SU-DHL-6 (cell line): ENCODE measurements around the gene GRAMD1B.

ENCODE experiments used
- EZH2phosphoT487 ChIP-seq: fragments of 200-600 bp; sonication (generic), shearing (Covaris generic); conservative IDR thresholded peaks from 2 replicates; pipeline ENCODE4 v1.6.1; 2018; ENCODE audit warnings: mild to moderate bottlenecking, antibody characterized with exemption, low read length, moderate library complexity, mixed read lengths
- TF ChIP-seq, protein P1 (sequence below): fragments of 200-600 bp; sonication (generic); IDR thresholded peaks from one replicate; pipeline ENCODE4 v1.5.1; 2017; ENCODE audit warnings: antibody characterized with exemption, mild to moderate bottlenecking, low read length, moderate library complexity; ENCODE audit not compliant: insufficient read depth, poor library complexity, severe bottlenecking

GRCh38 chr11:123532131-123532530 lies 102.1 kb downstream of the GRAMD1B start:
- no peak for TF ChIP-seq EZH2phosphoT487
- TF ChIP-seq, protein P1, sequence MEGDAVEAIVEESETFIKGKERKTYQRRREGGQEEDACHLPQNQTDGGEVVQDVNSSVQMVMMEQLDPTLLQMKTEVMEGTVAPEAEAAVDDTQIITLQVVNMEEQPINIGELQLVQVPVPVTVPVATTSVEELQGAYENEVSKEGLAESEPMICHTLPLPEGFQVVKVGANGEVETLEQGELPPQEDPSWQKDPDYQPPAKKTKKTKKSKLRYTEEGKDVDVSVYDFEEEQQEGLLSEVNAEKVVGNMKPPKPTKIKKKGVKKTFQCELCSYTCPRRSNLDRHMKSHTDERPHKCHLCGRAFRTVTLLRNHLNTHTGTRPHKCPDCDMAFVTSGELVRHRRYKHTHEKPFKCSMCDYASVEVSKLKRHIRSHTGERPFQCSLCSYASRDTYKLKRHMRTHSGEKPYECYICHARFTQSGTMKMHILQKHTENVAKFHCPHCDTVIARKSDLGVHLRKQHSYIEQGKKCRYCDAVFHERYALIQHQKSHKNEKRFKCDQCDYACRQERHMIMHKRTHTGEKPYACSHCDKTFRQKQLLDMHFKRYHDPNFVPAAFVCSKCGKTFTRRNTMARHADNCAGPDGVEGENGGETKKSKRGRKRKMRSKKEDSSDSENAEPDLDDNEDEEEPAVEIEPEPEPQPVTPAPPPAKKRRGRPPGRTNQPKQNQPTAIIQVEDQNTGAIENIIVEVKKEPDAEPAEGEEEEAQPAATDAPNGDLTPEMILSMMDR: no peak
